ENCODE measurements around the gene AOPEP. TPM values are rescaled to one million over a fixed set of nuclear protein-coding genes. Genes with fewer than 3 reads are reported as not detected.

Gene AOPEP
- total and polyA plus RNA-seq, 2 donors (not counting 3 experiments of a cell fraction or from before 2014, with no cell fraction given) = 20.2 to 41.6 TPM

DNA sequence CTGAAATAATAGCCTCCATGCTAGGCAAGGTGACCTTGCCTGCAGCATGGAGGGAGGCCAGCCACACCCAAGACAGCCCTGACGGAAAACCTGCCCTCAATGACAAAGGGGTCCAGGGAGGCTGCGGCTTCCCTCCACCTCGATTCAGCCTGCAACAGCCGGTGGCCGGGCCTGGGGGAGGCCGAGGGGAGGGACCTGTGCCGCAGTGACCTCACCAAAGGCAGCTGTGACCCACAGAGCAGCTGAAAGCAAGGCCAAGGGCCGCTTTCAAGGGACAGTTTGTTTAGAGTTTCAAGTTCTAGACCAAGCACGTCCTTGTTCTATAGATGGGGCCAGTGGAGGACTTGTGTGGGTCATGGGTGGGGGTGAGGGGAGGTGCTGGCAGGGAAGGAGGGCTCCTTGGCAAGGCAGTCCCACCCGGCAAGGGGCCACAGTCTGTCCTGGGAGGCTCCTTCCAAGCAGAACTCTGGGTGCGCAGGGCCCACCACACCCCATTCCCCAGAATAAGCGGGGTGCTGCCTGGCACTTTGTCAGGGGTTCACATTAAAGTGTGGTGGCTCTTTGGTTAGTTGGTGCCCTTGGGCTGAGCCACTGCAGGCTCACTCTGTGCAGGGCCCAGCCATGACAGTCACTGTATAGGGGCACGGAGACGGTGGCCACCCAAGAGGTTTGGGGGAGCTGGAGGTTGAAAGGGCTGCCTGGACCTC is 364.5 kb downstream of the AOPEP start:
- H2AFZ ChIP-seq (ENCODE audit: low read depth, low read length) = no peak overlapping the region
- TF ChIP-seq, protein P1, sequence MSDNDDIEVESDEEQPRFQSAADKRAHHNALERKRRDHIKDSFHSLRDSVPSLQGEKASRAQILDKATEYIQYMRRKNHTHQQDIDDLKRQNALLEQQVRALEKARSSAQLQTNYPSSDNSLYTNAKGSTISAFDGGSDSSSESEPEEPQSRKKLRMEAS (IDR thresholded peaks at IDR 0.05; ENCODE audit: insufficient read depth, insufficient read length) = no peak
- TF ChIP-seq JUN (IDR thresholded peaks at IDR 0.05; ENCODE audit: borderline replicate concordance, insufficient read depth, insufficient read length, low read depth) (no peak), FOS (IDR thresholded peaks at IDR 0.05; ENCODE audit: borderline replicate concordance, insufficient read depth, low read length) (no peak), EZH2 (IDR thresholded peaks at IDR 0.05; ENCODE audit: borderline replicate concordance, low read depth, low read length, severe bottlenecking) (no peak), POLR2A (IDR thresholded peaks at IDR 0.05; ENCODE audit: low read depth, low read length) (no peak), GATA2 (IDR thresholded peaks at IDR 0.05; ENCODE audit: insufficient read depth, insufficient read length, low read depth, low read length) (no peak), MYC (IDR thresholded peaks at IDR 0.05; ENCODE audit: low read depth, low read length) (no peak), POLR2AphosphoS5 (IDR thresholded peaks at IDR 0.05; ENCODE audit: insufficient read depth, low read depth, low read length) (no peak)
- TF ChIP-seq, protein P2, sequence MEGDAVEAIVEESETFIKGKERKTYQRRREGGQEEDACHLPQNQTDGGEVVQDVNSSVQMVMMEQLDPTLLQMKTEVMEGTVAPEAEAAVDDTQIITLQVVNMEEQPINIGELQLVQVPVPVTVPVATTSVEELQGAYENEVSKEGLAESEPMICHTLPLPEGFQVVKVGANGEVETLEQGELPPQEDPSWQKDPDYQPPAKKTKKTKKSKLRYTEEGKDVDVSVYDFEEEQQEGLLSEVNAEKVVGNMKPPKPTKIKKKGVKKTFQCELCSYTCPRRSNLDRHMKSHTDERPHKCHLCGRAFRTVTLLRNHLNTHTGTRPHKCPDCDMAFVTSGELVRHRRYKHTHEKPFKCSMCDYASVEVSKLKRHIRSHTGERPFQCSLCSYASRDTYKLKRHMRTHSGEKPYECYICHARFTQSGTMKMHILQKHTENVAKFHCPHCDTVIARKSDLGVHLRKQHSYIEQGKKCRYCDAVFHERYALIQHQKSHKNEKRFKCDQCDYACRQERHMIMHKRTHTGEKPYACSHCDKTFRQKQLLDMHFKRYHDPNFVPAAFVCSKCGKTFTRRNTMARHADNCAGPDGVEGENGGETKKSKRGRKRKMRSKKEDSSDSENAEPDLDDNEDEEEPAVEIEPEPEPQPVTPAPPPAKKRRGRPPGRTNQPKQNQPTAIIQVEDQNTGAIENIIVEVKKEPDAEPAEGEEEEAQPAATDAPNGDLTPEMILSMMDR (IDR thresholded peaks at IDR 0.05; ENCODE audit: extremely low read depth in 1 of 2, insufficient read depth in 1 of 2, low read depth in 1 of 2, low read length in 2 of 2) = no peak
- no peaks in the 10 kb centered on the region for H4K20me1 ChIP-seq (replicated peaks; ENCODE audit: control insufficient read depth, extremely low read depth, insufficient read depth, low read length)
- H3K27ac ChIP-seq (ENCODE audit: insufficient read depth, low read depth, low read length) = no peak overlapping the region
- ChIA-PET POLR2A (no interaction called here), CTCF (no interaction called here)
- DNase-seq (ENCODE audit: low read depth, low spot score) = no peak
- H3K9me1 ChIP-seq (replicated peaks; ENCODE audit: control insufficient read depth, extremely low read depth, insufficient read depth, low read length) = no peaks in the 10 kb centered on the region
- no peak overlapping the region for H3K4me2 ChIP-seq (ENCODE audit: insufficient read depth, low read length)
- no peaks in the 10 kb centered on the region for H3K79me2 ChIP-seq (ENCODE audit: control insufficient read depth, insufficient read depth, low read length)
- H3K27me3 ChIP-seq (ENCODE audit: control insufficient read depth in 2 of 2, insufficient read depth in 2 of 2, low read length in 2 of 2) = no peaks in the 10 kb centered on the region
- no peak overlapping the region for H3K9ac ChIP-seq (replicated peaks; ENCODE audit: extremely low read depth, insufficient read depth, low read length)
- dilution Hi-C loops (cut with MboI; ENCODE audit: extremely low pct_ligation_motif_present, low sequenced_read_pairs) (no loop called here), intact Hi-C loops (cut with micrococcal nuclease) (no loop called here)
- no peak for FAIRE-seq
- peaks cover 0 to 9% of the 10 kb centered on the region in 2 experiments for H3K36me3 ChIP-seq (ENCODE audit: control insufficient read depth in 2 of 2, extremely low read depth in 1 of 2, insufficient read depth in 2 of 2, low read length in 2 of 2)
- peaks cover 6% of the 10 kb centered on the region for H3K4me1 ChIP-seq (ENCODE audit: control insufficient read depth, extremely low read depth, insufficient read depth, low read length)
- BruUV-seq (replicated peaks) = no TSS peak
- no peaks in the 10 kb centered on the region for H3K9me3 ChIP-seq (replicated peaks; ENCODE audit: control insufficient read depth, insufficient read depth, low read length)
- no peak overlapping the region for H3K4me3 ChIP-seq (replicated peaks in 1 of 3; ENCODE audit: insufficient read depth in 1 of 3, low read depth in 1 of 3, low read length in 3 of 3)

All from endothelial cell of umbilical vein (primary cell).